Measurements from ENCODE around the gene NAALADL1.

Gene NAALADL1

DNA sequence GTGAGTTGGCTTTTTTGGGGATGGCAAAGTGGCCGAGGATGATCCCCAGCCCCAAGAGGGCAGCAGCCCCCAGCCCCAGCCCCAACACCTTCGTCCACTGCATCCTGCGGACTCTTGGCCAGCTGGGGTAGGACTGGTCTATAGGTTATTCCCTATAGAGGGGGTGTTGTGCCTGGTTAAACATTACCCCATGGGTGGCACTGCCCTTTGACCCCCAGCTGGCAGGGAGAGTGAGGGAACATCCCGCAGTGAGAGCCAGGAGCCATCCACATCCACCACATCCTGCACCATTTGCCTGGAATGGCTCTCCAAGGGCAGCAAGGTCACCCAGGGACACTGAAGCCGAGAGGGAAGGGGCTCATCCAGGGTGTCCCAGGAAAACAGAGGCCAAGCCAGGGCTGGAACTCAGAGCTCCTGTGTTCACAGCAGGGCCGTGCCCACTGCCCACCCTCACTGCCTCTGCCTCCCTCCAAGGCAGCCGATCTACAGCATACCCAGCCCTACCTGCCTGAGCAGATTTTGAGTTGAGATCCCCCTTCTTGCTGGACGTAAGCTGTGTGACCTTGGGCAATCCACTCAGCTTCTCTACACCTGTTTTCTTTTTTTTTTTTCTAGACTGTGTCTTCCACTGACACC lies at the start of gene NAALADL1:
Gene NAALADL1 (minus strand): TSS at position 135 of the 636 bp plus-strand sequence. CDS start 32 bp downstream, at position 103.
- DNase-seq = no peak

DNA sequence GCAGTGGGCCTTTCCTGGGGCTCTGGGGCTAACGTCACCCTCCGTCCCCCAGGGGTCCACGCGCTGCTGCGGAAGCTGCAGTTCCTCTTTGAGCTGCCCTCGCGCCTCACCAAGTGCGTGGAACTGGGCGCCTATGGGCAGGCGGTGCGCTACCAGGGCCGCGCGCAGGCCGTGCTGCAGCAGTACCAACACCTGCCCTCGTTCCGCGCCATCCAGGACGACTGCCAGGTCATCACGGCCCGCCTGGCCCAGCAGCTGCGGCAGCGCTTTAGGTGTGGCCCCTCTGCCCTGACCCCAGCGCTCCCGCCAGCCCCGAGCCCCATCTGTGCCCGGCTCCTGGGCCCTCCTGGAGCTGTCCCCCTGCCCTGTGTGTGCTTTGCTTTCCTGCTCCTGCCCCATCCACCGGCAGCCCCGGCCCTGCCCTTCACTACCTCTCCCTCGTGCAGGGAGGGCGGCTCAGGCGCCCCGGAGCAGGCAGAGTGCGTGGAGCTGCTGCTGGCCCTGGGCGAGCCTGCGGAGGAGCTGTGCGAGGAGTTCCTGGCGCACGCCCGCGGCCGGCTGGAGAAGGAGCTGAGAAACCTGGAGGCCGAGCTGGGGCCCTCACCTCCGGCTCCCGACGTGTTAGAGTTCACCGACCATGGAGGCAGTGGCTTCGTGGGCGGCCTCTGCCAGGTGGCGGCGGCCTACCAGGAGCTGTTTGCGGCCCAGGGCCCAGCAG lies 49.6 kb upstream of the NAALADL1 start:
- DNase-seq = no peak

- DNase-seq = no peak
These were observed 48.7 kb upstream of the NAALADL1 start for GRCh38 chr11:65107078-65107477.

- no peak for DNase-seq
These were observed 46.3 kb upstream of the NAALADL1 start for GRCh38 chr11:65104628-65105027.

GRCh38 chr11:65103476-65103875 lies 45.1 kb upstream of the NAALADL1 start:
- no peak for DNase-seq

DNA sequence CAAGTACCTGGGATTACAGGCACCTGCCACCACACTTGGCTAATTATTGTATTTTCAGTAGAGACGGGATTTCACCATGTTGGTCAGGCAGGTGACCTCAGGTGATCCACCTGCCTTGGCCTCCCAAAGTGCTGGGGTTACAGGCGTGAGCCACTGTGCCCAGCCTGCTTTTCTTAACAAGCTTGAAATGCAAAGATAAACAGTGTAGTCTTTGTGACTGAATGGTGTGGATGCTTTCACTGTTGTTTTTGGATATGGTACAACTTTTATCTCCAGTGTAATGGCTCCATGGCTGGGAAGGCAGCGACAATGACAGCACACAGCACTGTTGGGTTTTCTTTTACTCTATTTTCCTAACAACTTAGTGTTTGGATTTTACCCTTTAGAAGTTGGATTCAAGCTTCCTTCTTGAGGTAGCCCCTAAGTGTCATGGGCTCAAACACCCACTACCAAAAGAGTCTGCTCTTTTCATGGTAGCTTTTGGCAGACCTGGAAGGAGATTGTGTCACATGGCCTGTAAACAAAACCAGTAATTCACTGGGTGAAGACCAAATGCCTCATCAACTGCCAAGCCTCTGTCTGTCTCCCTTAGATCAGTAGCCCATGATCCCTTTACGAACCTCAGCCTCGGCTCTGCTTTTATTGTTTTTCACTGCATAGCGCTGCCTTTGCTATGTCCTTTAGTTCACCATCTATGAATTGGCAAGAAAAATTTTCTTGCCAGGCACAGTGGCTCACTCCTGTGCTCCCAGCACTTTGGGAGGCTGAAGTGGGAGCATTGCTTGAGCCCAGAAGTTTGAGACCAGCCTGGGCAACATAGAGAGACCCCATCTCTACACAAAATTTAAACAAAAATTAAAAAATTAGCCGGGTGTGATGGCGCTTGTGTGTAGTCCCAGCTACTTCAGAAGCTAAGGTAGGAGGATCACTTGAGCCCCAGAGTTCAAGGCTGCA lies 44.1 kb upstream of the NAALADL1 start:
- DNase-seq = no peak

DNA sequence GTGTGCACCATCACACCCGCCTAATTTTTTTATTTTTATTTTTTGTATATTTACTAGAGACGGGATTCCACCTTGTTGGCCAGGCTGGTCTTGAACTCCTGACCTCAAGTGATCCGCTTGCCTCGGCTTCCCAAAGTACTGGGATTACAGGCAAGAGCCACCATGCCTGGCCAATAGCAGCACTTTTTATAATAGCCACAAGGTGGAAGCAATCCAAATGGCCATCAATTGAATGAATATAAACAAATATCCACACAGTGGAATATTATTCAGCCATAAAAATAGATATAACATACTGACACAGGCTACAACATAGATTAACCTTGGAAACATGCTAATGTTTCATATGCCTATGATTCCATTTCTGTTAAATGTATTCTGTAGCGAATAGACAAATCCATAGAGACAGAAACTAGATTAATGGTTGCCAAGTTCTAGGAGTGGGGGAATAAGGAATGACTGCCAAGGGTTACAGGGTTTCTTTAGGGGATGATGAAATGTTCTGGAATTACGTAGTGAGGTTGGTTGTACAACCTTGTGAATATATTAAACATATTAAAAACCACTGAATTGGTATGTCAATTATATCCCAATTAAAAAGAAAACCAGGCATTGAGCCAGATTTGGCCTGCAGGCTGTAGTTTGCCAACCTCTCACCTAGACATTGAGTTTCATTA lies 42.5 kb upstream of the NAALADL1 start:
- no peak for DNase-seq

DNA sequence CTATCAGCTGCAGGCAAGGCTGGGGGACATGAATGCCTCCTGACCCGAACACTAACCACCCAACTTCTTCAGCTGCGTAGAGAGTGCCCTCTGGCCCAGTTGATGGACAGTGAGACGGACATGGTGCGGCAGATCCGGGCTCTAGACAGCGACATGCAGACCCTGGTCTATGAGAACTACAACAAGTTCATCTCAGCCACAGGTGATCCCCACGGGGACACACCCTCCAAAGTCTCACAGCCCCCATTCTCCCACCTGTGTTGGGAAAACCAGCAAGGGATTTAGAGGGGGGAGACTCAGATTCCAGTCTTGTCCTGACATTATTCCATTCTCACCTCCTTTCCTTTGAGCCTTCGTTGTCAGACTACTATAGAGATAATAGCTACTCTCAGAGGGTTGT lies 38.6 kb upstream of the NAALADL1 start:
- DNase-seq = no peak

DNA sequence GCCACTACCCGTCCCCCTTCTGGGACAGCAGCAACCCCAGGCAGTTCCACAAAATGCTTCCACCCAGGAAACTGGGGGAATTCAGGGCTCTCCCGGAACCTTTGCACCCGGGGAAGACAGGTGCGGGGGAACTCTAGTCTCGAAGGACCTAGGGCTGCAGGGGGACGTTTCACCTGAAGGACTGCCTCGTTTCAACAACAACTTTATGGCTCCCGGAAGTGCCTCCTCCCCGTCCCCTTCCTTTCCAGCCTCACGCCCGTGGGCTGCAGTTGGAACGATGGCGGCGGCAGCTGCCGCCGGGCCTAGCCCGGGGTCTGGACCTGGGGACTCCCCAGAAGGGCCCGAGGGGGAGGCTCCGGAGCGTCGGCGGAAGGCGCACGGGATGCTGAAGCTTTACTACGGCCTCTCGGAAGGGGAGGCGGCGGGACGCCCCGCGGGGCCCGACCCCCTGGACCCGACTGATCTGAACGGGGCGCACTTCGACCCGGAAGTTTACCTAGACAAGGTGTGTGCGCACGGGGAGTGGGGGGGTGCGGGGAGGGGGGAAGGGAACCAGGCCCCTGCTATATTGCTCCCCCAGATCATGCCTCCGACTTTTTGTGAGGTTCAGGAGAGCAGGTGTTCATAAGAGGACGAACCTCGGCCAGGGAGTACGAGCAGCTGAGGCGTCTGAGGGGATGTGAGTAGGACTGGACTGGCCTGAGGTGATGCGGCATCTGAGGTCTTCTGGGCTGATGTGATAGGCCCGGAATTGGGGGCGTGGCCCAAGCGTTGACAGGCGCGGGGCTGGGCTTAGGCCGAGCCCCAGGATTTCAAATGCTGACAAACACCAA lies 37.8 kb upstream of the NAALADL1 start, which contains the start of gene VPS51:
Gene VPS51 (plus strand): TSS at position 241 of the 833 bp plus-strand sequence. CDS start 37 bp downstream, at position 278.
- DNase-seq = peak; percentile 91

- DNase-seq = no peak
These were observed 37.1 kb upstream of the NAALADL1 start for GRCh38 chr11:65095427-65095826.

DNA sequence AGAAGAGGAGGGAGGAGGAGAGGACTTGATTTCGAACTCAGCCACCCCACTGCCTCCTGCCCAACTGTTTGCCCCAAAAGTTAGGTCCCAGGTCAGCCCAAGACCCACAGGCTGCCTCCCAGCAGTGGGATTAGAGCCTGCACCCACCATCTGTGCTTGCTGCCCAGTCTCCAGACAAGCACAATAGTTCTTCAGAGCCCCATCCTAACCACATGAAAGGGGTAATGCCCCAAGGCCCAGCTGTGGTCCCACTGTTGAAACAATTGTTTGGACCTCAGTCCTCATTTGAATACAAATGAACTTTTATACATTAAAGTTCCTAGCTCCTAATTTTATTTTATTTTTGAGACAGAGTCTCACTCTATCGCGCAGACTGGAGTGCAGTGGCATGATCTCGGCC lies 32.3 kb upstream of the NAALADL1 start:
- no peak for DNase-seq

- DNase-seq = no peak
These were observed 31.3 kb upstream of the NAALADL1 start for GRCh38 chr11:65089621-65090020.

- DNase-seq = no peak
These were observed 29.5 kb upstream of the NAALADL1 start for GRCh38 chr11:65087827-65088226.

DNA sequence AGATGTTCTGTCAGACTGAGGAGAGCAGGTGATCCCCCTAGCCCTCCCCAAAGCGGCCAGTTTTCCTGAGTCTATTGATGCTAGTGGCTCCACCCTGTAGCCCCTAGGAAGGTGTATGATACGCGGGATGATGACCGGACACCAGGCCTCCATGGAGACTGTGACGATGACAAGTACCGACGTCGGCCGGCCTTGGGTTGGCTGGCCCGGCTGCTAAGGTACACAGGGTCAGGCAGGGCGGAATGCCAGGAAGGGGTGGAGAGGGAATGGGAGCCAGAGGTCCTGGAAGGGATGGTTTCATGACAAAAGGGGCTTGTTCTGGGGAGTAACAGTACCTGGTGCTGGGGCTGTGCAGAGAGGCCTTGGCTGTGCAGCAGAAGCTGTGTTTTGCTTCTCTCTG lies 28.9 kb upstream of the NAALADL1 start:
- DNase-seq = no peak

DNA sequence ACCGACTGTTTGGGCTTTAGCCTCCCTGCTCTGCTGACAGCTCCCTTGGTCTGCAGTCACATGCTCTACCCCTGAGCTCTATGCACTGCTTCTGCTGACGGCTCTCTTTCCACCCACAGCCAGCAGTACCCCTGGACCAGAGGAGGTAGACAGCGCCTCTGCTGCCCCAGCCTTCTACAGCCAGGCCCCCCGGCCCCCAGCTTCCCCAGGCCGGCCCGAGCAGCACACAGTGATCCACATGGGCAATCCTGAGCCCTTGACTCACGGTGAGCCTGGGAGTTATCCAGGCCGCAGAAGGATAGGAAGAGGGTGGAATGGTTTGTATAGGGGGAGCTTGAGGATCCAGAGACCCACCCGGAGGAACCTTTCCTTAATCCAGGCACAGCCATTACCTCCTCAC lies 28.5 kb upstream of the NAALADL1 start:
- DNase-seq = no peak

GRCh38 chr11:65085446-65085845 lies 27.1 kb upstream of the NAALADL1 start:
- no peak for DNase-seq

- DNase-seq = no peak
These were observed 26.4 kb upstream of the NAALADL1 start for GRCh38 chr11:65084598-65085375.

DNA sequence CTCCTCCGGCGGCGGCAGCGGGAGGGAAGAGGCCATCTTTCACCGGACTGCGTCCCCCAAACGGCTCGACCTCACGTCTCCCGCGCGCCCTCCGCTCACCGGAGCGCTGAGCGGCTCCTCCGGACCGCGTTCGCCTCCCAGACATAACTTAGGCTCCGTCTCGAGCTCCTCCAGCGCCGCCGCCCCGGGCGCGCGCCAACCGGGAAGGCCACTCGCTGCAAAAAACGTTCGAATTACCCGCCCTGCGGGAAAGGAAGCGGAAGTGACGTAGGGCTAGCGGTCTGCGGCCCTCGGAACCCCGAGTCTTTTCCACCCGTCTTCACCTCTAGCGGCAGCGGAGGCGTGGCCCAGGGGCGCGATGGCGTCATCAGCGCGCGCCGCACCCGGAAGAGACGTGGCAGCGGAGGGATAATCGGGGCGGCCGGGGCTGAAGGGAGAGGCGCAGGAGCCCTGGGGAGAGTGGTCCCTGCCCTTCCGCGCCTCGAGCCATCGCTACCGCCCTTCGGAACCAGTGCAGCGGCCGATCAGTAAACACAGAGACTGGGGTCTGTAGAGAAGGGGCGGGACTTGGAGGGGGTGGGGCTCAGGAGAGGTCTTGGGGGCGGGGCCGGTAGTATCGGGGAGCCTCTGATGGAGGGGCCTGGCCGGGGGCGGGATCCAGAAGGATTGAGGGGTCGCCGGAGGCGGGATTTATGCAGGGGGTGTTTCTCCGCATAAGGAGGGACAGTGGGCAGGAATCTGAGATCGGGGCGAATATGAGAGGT lies 25.7 kb upstream of the NAALADL1 start, which contains the start of the genes CDCA5 and ZFPL1:
Gene CDCA5 (minus strand): TSS at position 207 of the 764 bp plus-strand sequence. CDS start 62 bp downstream, at position 145.
Gene ZFPL1 (plus strand): TSS at position 389 of the 764 bp plus-strand sequence. CDS start 477 bp downstream, outside the sequence.
- DNase-seq = peak; percentile 99

DNA sequence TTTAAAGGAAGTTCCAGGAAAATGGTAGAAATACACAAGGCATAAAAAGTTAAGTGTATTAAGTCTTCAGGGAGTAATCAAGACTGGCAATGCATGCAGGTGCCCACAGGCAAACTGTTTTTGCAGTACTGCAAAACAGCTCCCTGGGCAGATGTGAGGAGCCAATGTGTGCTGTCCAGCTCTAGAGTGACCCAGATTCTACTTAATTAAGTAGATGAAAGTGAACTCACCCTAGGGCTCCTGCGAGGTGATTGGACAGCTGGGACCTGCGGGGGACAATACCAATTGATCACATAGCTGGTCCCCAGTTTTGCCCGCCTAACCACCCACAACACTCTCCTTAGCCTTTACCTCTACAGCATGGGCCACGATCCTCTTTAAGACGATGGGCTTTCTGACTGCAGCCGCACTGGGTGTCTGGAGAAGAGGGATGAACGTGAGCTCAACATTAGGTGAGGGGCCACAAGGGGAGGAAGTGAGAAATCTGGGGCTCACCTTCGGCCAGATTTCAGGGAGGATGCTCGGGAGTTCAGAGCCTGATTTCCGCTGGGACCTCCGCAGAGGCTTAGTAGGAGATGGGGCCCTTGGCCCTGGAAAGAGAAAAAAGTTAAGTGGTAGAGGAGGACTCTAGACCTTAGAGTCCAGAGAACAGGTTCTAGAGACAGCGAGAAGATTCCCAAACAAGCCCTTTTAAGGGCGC lies 24.9 kb upstream of the NAALADL1 start:
- DNase-seq = no peak

Measured in stimulated activated CD8-positive, alpha-beta memory T cell treated with anti-CD3 and anti-CD28 coated beads, Interleukin-4, amount 100 ng/mL, for 48 hours (primary cell).